K562 (cell line): ENCODE data around the gene IRAK2. TPM values are rescaled to one million over a fixed set of nuclear protein-coding genes. Genes with fewer than 3 reads are reported as not detected.

Source experiments
- BACH1 ChIP-seq: fragments of 200-800 bp; sonication (Bioruptor generic); IDR thresholded peaks from 2 replicates; pipeline ENCODE4 v1.6.1; 2016; ENCODE audit warnings: missing genetic modification characterization, missing compliant biosample characterization
- CREBBP ChIP-seq: IDR thresholded peaks from one replicate; pipeline ENCODE4 v1.6.1; 2012; ENCODE audit warnings: low read depth, mild to moderate bottlenecking, control low read depth, inconsistent platforms, low read length
- EP300 ChIP-seq: IDR thresholded peaks from 2 replicates; pipeline ENCODE4 v1.6.1; 2012; ENCODE audit warnings: low read length, improper control_type of control experiment
- FOXA1 ChIP-seq: fragments of 450-650 bp; IDR thresholded peaks from 2 replicates; pipeline ENCODE4 v1.6.1; 2016; ENCODE audit warnings: mild to moderate bottlenecking, borderline replicate concordance
- GATA2 ChIP-seq: sonication (generic); formaldehyde crosslinking; IDR thresholded peaks from 2 replicates; pipeline ENCODE4 v1.4.0; 2020; ENCODE audit warnings: mild to moderate bottlenecking, missing genetic modification reagents
- GTF2A2 ChIP-seq: IDR thresholded peaks from 2 replicates; pipeline ENCODE4 v1.6.1; 2016; ENCODE audit warnings: mild to moderate bottlenecking, missing genetic modification characterization, missing compliant biosample characterization
- HDAC1 ChIP-seq, 2 experiments: fragments of 450-650 bp; IDR thresholded peaks; 2 replicates each; pipeline ENCODE4 v1.6.1; 2016 to 2017; ENCODE audit warnings: inconsistent platforms in 1 of 2, mild to moderate bottlenecking in 1 of 2, moderate library complexity in 1 of 2
- HDAC2 ChIP-seq: fragments of 450-650 bp; IDR thresholded peaks from 2 replicates; pipeline ENCODE4 v1.6.1; 2016; ENCODE audit warnings: mild to moderate bottlenecking
- JUND ChIP-seq, 2 experiments: IDR thresholded peaks; 2 replicates in 1 of 2; 3 replicates in 1 of 2; pipeline ENCODE4 v1.6.1; 2011; ENCODE audit warnings: borderline replicate concordance in 2 of 2, low read depth in 2 of 2, low read length in 2 of 2, improper control_type of control experiment in 1 of 2, missing biosample characterization in 1 of 2, missing genetic modification characterization in 1 of 2, missing genetic modification reagents in 1 of 2
- KDM5B ChIP-seq: fragments of 200-600 bp; sonication (generic); IDR thresholded peaks from 2 replicates; pipeline ENCODE4 v1.6.1; 2012; ENCODE audit warnings: low read depth, mild to moderate bottlenecking, moderate library complexity, low read length, control low read depth, inconsistent platforms; ENCODE audit not compliant: insufficient replicate concordance
- MTA2 ChIP-seq: fragments of 450-650 bp; IDR thresholded peaks from 2 replicates; pipeline ENCODE4 v1.6.1; 2016; ENCODE audit warnings: low read depth
- MYBL2 ChIP-seq, 2 experiments: fragments of 450-650 bp in 1 of 2; sonication (generic) in 1 of 2; formaldehyde crosslinking in 1 of 2; IDR thresholded peaks; 2 replicates each; pipeline versions ENCODE4 v1.6.1 to v1.8.1; 2017 to 2022; ENCODE audit warnings: borderline replicate concordance in 1 of 2, inconsistent platforms in 1 of 2, low read depth in 1 of 2, mild to moderate bottlenecking in 1 of 2, missing genetic modification reagents in 1 of 2, moderate library complexity in 1 of 2
- NEUROD1 ChIP-seq: fragments of 150-350 bp; IDR thresholded peaks from 2 replicates; pipeline ENCODE4 v1.6.1; 2014; ENCODE audit warnings: borderline replicate concordance, low read length, low read depth; ENCODE audit not compliant: partially characterized antibody
- NONO ChIP-seq, 2 experiments: fragments of 200-400 bp in 1 of 2; fragments of 450-650 bp in 1 of 2; formaldehyde crosslinking in 1 of 2; IDR thresholded peaks; 2 replicates each; pipeline ENCODE4 v1.6.1; 2017; ENCODE audit warnings: low read depth in 2 of 2, mild to moderate bottlenecking in 2 of 2, moderate library complexity in 2 of 2, low read length in 1 of 2
- NR0B1 ChIP-seq: fragments of 450-650 bp; IDR thresholded peaks from one replicate; pipeline ENCODE4 v1.6.1; 2018; ENCODE audit warnings: mild to moderate bottlenecking, moderate library complexity; ENCODE audit not compliant: partially characterized antibody
- RBM14 ChIP-seq: fragments of 200-400 bp; formaldehyde crosslinking; IDR thresholded peaks from 2 replicates; pipeline ENCODE4 v1.6.1; 2018; ENCODE audit warnings: low read depth, mild to moderate bottlenecking, low read length, moderate library complexity, borderline replicate concordance; ENCODE audit not compliant: insufficient read depth
- RCOR1 ChIP-seq, 2 experiments: IDR thresholded peaks; 2 replicates each; pipeline ENCODE4 v1.6.1; 2012; ENCODE audit warnings: low read depth in 2 of 2, low read length in 2 of 2, borderline replicate concordance in 1 of 2, improper control_type of control experiment in 1 of 2
- SAFB ChIP-seq: fragments of 200-400 bp; formaldehyde crosslinking; IDR thresholded peaks from 2 replicates; pipeline ENCODE4 v1.6.1; 2017; ENCODE audit warnings: low read depth, low read length, borderline replicate concordance
- SMARCA5 ChIP-seq: fragments of 450-650 bp; IDR thresholded peaks from 2 replicates; pipeline ENCODE4 v1.6.1; 2016
- SRF ChIP-seq, 2 experiments: fragments of 250-450, 450-650 bp in 1 of 2; sonication (Bioruptor Pico) in 1 of 2; sonication (generic) in 1 of 2; formaldehyde crosslinking; IDR thresholded peaks; 2 replicates each; pipeline versions ENCODE4 v1.5.0 to v1.5.1; 2020 to 2022; ENCODE audit warnings: mild to moderate bottlenecking in 1 of 2, missing genetic modification reagents in 1 of 2
- TCF3 ChIP-seq: sonication (generic); formaldehyde crosslinking; IDR thresholded peaks from 2 replicates; pipeline ENCODE4 v1.4.0; 2020; ENCODE audit warnings: mild to moderate bottlenecking, missing genetic modification reagents
- U2AF2 ChIP-seq: fragments of 200-400 bp; formaldehyde crosslinking; optimal IDR thresholded peaks from 2 replicates; pipeline ENCODE3; 2017; ENCODE audit warnings: low read depth, mild to moderate bottlenecking, low read length
- XRCC5 ChIP-seq: fragments of 200-400 bp; formaldehyde crosslinking; IDR thresholded peaks from 2 replicates; pipeline ENCODE4 v1.6.1; 2017; ENCODE audit warnings: low read depth, mild to moderate bottlenecking, low read length
- ZEB2 ChIP-seq: fragments of 450-650 bp; IDR thresholded peaks from 2 replicates; pipeline ENCODE4 v1.6.1; 2016
- polyA plus RNA-seq, 8 experiments: library from polyadenylated mRNA; depleted of rRNA in 4 of 8; stranded (reverse) in 5 of 8; unstranded in 3 of 8; fragments of >200 nt; fragmentation: Nextera tagmentation in 2 of 8; fragmentation: Illumina TruSeq in 1 of 8; extraction: Ambion mirVana in 2 of 8; extraction: Trizol in 1 of 8; gene quantifications; 2 replicates each; pipeline versions ENCODE4 v1.2.1 to v1.2.3, GENCODE V29; 2011 to 2014; ENCODE audit warnings: inconsistent platforms in 1 of 8, missing spikeins in 1 of 8
- total RNA-seq, 7 experiments: library from RNA; depleted of rRNA in 6 of 7; stranded (reverse); fragments of >200 nt in 6 of 7; fragmentation: Illumina TruSeq in 2 of 7; extraction: Trizol in 2 of 7; gene quantifications; 2 replicates each; pipeline versions ENCODE4 v1.2.1 to v1.2.3, GENCODE V29; 2011 to 2021; ENCODE audit warnings: low replicate concordance in 1 of 7
- TF ChIP-seq, protein P1 (sequence below), 2 experiments: fragments of 450-650 bp in 1 of 2; sonication (generic) in 1 of 2; formaldehyde crosslinking in 1 of 2; IDR thresholded peaks in 1 of 2; conservative IDR thresholded peaks in 1 of 2; 2 replicates each; pipeline versions ENCODE4 v1.6.1 to v1.8.1; 2016 to 2023; ENCODE audit warnings: mild to moderate bottlenecking in 2 of 2, moderate library complexity in 2 of 2, inconsistent platforms in 1 of 2, missing genetic modification reagents in 1 of 2

IRAK2 gene
- total and polyA plus RNA-seq, 9 of the 15 experiments (the other 6 are each of a cell fraction or from before 2014, with no cell fraction given) = 0.42 to 4.4 (median 2.7) TPM

GRCh38 chr3:10173095-10173925 is 8.6 kb downstream of the IRAK2 start (continued):
- TF ChIP-seq NONO (IDR thresholded peaks at IDR 0.05; ENCODE audit: low read depth in 2 of 2, low read length in 1 of 2) (no peak), MTA2 (no peak), U2AF2 (no peak), XRCC5 (no peak), HDAC1 (IDR thresholded peaks at IDR 0.05) (0 out of 4 replicates have a peak, but pooled peaks of 1 of the 2 experiments have one; percentile 24), BACH1 (no peak), GATA2 (CRISPR knock-in tag) (peak; percentile 69), TCF3 (no peak), RCOR1 (IDR thresholded peaks at IDR 0.05; ENCODE audit: borderline replicate concordance in 1 of 2, low read depth in 2 of 2, low read length in 2 of 2) (0 out of 4 replicates have a peak, but pooled peaks of 1 of the 2 experiments have one; percentile 34), KDM5B (no peak), GTF2A2 (no peak), CREBBP (no peak), SAFB (no peak), MYBL2 (IDR thresholded peaks at IDR 0.05; ENCODE audit: low read depth) (no peak), MYBL2 (CRISPR knock-in tag; IDR thresholded peaks at IDR 0.05; ENCODE audit: borderline replicate concordance) (no peak), NR0B1 (no peak), FOXA1 (no peak), NEUROD1 (peak; percentile 7), EP300 (no peak), JUND (IDR thresholded peaks at IDR 0.05; ENCODE audit: borderline replicate concordance, low read depth, low read length) (peak; percentile 98), JUND (tag; IDR thresholded peaks at IDR 0.05; ENCODE audit: borderline replicate concordance, low read depth, low read length) (peak; percentile 96; the same call in 2 of the 3 replicates), SRF (CRISPR knock-in tag; IDR thresholded peaks at IDR 0.05) (no peak), ZEB2 (no peak), RBM14 (no peak), SMARCA5 (no peak), HDAC2 (peak; percentile 72; the same call in 1 of the 2 replicates)
- TF ChIP-seq, protein P1, sequence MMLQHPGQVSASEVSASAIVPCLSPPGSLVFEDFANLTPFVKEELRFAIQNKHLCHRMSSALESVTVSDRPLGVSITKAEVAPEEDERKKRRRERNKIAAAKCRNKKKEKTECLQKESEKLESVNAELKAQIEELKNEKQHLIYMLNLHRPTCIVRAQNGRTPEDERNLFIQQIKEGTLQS (IDR thresholded peaks at IDR 0.05) = peak; percentile 93
- TF ChIP-seq, protein P1 (CRISPR knock-in tag; conservative IDR thresholded peaks at IDR 0.05) = no peak; the same call in 1 of the 2 replicates
